Vagina (tissue), 2 donors: Measurements from ENCODE around the gene MGAT5. TPM values are rescaled to one million over a fixed set of nuclear protein-coding genes. Genes with fewer than 3 reads are reported as not detected.
A peak's percentile ranks its signal among the peaks of the same experiment; 100 is the strongest.
"Not testable (repeated sequence)": the region's sequence is repeated elsewhere in the genome, so short reads cannot be mapped to it uniquely, and the experiment has no call there.

Source experiments
- DNase-seq, 2 donors: peaks; one replicate each; pipeline ENCODE4 v3.0.0-alpha.2; 2017; ENCODE audit errors: extremely low spot score in 2 of 2
- H3K27ac ChIP-seq: fragments of 200-600 bp; sonication (generic); one replicate; pipeline ENCODE4 v1.5.1; 2019
- H3K27me3 ChIP-seq: fragments of 200-600 bp; sonication (generic); one replicate; pipeline ENCODE4 v1.5.1; 2019
- H3K36me3 ChIP-seq, 2 donors: fragments of 200-600 bp; sonication (generic); one replicate each; pipeline ENCODE4 v1.5.1; 2017 to 2019
- H3K4me1 ChIP-seq: fragments of 200-600 bp; sonication (generic); one replicate; pipeline ENCODE4 v1.5.1; 2019
- H3K4me3 ChIP-seq, 2 donors: fragments of 200-600 bp; sonication (generic); 1 replicate in 1 of 2; 2 replicates in 1 of 2; pipeline ENCODE4 v1.5.1; 2016 to 2019
- H3K9me3 ChIP-seq: fragments of 200-600 bp; sonication (generic); one replicate; pipeline ENCODE4 v1.5.1; 2019
- CTCF ChIP-seq, 3 experiments: fragments of 450-650 bp in 2 of 3; fragments of 200-600 bp in 1 of 3; sonication (generic) in 1 of 3; IDR thresholded peaks; one replicate each; pipeline ENCODE4 v1.5.1; 2017 to 2019; ENCODE audit warnings: antibody characterized with exemption in 3 of 3, mild to moderate bottlenecking in 2 of 3, moderate library complexity in 2 of 3
- POLR2A ChIP-seq, 2 donors: fragments of 450-650 bp; IDR thresholded peaks; one replicate each; pipeline ENCODE4 v1.6.1; 2017; ENCODE audit warnings: antibody characterized with exemption in 2 of 2, mild to moderate bottlenecking in 2 of 2, moderate library complexity in 2 of 2
- POLR2AphosphoS5 ChIP-seq, 2 donors: sonication (generic); formaldehyde crosslinking; IDR thresholded peaks; one replicate each; pipeline ENCODE4 v1.9.0; 2017; ENCODE audit warnings: antibody characterized with exemption in 2 of 2, mild to moderate bottlenecking in 2 of 2, low read depth in 1 of 2; ENCODE audit not compliant: insufficient read depth in 1 of 2
- intact Hi-C: fragments of 100-400 bp; cut with DNase I; formaldehyde crosslinking; loops from one replicate; pipeline ENCODE4 v1.15.1; 2023
- total RNA-seq: library from RNA; depleted of rRNA; stranded (reverse); fragments of >200 nt; gene quantifications from one replicate; pipeline ENCODE4 v1.2.3, GENCODE V29; 2016

Gene MGAT5
- total RNA-seq, 1 donor from 2014 or later = 16.7 TPM

DNA sequence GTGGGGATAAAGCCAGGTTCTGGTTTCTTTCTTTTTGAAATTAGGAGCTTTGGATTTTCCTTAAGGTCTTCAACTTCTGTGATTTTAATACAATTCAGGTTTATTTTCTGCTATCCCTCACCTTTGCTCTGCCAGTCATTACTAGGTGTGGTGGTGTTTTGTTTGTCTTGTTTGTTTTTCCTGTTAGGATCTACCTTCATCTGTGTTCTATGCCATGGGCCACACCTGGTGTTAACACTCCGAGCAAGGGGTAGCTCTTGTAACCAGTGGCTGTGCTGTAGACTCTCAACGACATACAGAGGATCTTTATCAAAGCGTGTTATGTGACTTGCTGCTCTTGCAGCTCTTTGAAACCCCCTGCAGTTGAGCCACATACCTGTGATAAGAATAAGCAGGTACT is 38.6 kb downstream of the MGAT5 start:
- H3K27me3 ChIP-seq = no peaks in the 10 kb centered on the region
- DNase-seq = no peak
- no peak overlapping the region for H3K27ac ChIP-seq
- H3K36me3 ChIP-seq = no peaks in the 10 kb centered on the region
- TF ChIP-seq POLR2AphosphoS5 (IDR thresholded peaks at IDR 0.05; ENCODE audit: insufficient read depth in 1 of 2, low read depth in 1 of 2) (no peak), CTCF (IDR thresholded peaks at IDR 0.05) (no peak), POLR2A (IDR thresholded peaks at IDR 0.05) (no peak)
- H3K9me3 ChIP-seq = no peaks in the 10 kb centered on the region
- H3K4me1 ChIP-seq = peaks cover 29% of the 10 kb centered on the region
- intact Hi-C loops = no loop called here
- no peak overlapping the region for H3K4me3 ChIP-seq

DNA sequence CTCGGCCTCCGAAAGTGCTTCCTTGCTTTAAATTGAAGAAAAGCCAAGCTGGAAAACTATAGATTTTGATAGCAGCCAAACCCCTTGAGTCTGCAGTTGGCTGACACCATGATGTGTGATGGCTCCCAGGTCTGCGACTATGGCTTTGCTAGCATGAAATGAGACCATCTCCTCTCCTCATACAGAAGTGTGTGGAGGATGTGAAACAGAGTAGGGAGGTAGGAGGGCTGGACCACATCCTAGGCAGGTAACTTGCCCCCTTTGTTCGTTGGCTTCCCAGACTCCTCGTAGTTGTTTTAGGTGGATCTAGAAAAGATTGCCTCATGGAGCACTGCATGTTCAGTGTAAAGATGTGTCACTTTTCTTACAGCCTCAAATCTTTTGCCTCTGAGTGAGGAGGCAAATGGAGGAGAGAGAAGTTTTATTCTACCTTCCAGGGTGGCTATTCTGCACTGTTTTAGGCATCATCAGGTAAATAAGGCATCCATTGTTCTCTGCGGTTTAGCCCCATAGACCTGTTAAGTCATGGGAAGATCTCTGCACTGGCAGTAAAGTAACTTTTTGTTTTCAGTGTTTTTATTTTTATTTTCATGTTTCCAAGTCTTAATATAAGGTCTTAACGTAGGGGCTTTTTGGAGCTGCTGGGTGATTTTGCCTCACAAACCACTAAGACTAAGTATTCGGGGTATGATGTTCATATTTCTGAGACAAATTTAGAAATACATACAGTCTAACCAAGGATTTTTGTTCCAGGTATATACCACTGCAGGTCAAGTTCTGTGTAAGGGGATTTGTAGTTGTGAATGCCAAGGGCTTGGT is 40.1 kb downstream of the MGAT5 start:
- Histone ChIP-seq H3K27me3 (no peaks in the 10 kb centered on the region), H3K36me3 (no peaks in the 10 kb centered on the region), H3K4me1 (peaks cover 29% of the 10 kb centered on the region), H3K4me3 (no peak overlapping the region), H3K27ac (no peak overlapping the region), H3K9me3 (no peaks in the 10 kb centered on the region)
- no peak for TF ChIP-seq CTCF (IDR thresholded peaks at IDR 0.05)
- TF ChIP-seq POLR2AphosphoS5 (IDR thresholded peaks at IDR 0.05; ENCODE audit: insufficient read depth in 1 of 2, low read depth in 1 of 2) = no peak
- no peak for TF ChIP-seq POLR2A (IDR thresholded peaks at IDR 0.05)
- intact Hi-C loops = no loop called here
- DNase-seq = no peak

DNA sequence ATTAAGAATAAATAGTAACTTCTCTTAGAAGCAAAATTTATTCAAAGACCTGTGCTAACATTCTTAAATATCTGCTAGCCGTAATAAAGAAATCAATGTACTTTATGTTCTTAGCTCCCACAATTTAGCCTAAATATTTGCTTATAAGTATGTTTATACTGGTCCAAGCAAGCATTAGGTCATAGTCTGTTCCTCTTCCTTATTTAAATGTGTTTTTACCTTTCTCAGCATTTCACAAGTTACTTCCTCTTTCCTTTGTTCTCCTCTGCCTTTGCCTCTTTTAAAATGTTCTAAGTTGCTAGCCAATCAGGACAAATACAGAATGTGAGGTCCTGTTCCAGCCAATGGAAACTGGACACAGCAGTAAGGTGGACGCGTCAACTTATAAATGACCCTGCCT is 40.7 kb downstream of the MGAT5 start:
- H3K36me3 ChIP-seq, H3K4me3 ChIP-seq, H3K27me3 ChIP-seq, DNase-seq, H3K9me3 ChIP-seq, intact Hi-C loops: not testable (repeated sequence)
- Histone ChIP-seq H3K4me1 (peaks cover 29% of the 10 kb centered on the region), H3K27ac (peak overlapping the region; percentile 38)

- Histone ChIP-seq H3K4me3 (no peak overlapping the region), H3K9me3 (no peaks in the 10 kb centered on the region), H3K36me3 (no peaks in the 10 kb centered on the region), H3K27ac (peak overlapping the region; percentile 38), H3K4me1 (peaks cover 29% of the 10 kb centered on the region), H3K27me3 (no peaks in the 10 kb centered on the region)
- no peak for TF ChIP-seq POLR2A (IDR thresholded peaks at IDR 0.05)
- no peak for TF ChIP-seq CTCF (IDR thresholded peaks at IDR 0.05)
- no peak for TF ChIP-seq POLR2AphosphoS5 (IDR thresholded peaks at IDR 0.05; ENCODE audit: insufficient read depth in 1 of 2, low read depth in 1 of 2)
- no peak for DNase-seq
- intact Hi-C loops = no loop called here
Measured at GRCh38 chr2:134295441-134295840, 41.6 kb downstream of the MGAT5 start.

DNA sequence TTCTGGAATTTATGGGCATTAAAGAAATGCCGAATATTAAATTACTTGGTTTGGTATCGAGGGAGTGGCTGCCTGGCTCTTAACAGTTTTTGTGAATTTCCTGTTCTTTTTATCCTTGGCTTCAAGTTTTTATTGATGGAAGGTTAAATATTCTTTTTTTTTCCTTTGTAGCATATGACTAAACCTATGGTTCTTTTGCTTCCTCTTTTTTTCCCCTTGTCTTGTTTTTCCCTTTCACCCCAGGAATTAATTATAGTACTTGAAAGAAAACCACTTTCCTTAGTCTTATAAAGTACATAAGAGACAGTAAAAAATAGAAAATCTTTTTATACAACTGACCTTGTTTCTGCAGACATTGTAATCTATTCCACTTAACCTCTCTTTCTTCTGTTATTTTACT is 42.4 kb downstream of the MGAT5 start:
- no peak for TF ChIP-seq POLR2A (IDR thresholded peaks at IDR 0.05)
- no peak for TF ChIP-seq POLR2AphosphoS5 (IDR thresholded peaks at IDR 0.05; ENCODE audit: insufficient read depth in 1 of 2, low read depth in 1 of 2)
- no peak for TF ChIP-seq CTCF (IDR thresholded peaks at IDR 0.05)
- DNase-seq = no peak
- H3K36me3 ChIP-seq = no peaks in the 10 kb centered on the region
- H3K27me3 ChIP-seq = no peaks in the 10 kb centered on the region
- H3K4me3 ChIP-seq = no peak overlapping the region
- no peaks in the 10 kb centered on the region for H3K9me3 ChIP-seq
- H3K4me1 ChIP-seq = peaks cover 30% of the 10 kb centered on the region
- peak overlapping the region; percentile 38 for H3K27ac ChIP-seq
- intact Hi-C loops = no loop called here
